Mesodermal cell (in vitro differentiated cells): Measurements from ENCODE around the gene GJB6.

Experiments
- H3K27ac ChIP-seq: 2 replicates; pipeline ENCODE4 v1.7.0; 2013; ENCODE audit warnings: mild to moderate bottlenecking, low read depth, low read length, moderate library complexity; ENCODE audit not compliant: severe bottlenecking
- H3K36me3 ChIP-seq: 2 replicates; pipeline ENCODE4 v1.7.1; 2013; ENCODE audit warnings: mild to moderate bottlenecking, low read length, moderate library complexity; ENCODE audit not compliant: control insufficient read depth, insufficient read depth
- H3K4me1 ChIP-seq: one replicate; pipeline ENCODE4 v1.7.1; 2013; ENCODE audit warnings: mild to moderate bottlenecking, low read length; ENCODE audit not compliant: insufficient read depth, control insufficient read depth, poor library complexity, severe bottlenecking
- H3K4me3 ChIP-seq: 2 replicates; pipeline ENCODE4 v1.7.0; 2013; ENCODE audit warnings: low read length, control low read depth, mild to moderate bottlenecking; ENCODE audit not compliant: insufficient read depth, poor library complexity, severe bottlenecking; ENCODE audit errors: extremely low read depth
- H3K9me3 ChIP-seq: 2 replicates; pipeline ENCODE4 v1.7.1; 2013; ENCODE audit warnings: mild to moderate bottlenecking, low read length, moderate library complexity; ENCODE audit not compliant: control insufficient read depth
- WGBS, 2 experiments: methylation state at CpG; one replicate each; pipeline ENCODE4 v1.1.5; 2013; ENCODE audit warnings: missing lambda C conversion rate in 2 of 2; ENCODE audit not compliant: insufficient coverage in 2 of 2; 5-methylcytosine and 5-hydroxymethylcytosine counted together

Gene GJB6

GRCh38 chr13:20227288-20227687 lies 4.8 kb downstream of the GJB6 start:
- peaks cover 3% of the 10 kb centered on the region for H3K4me1 ChIP-seq
- no peak overlapping the region for H3K4me3 ChIP-seq
- no peaks in the 10 kb centered on the region for H3K9me3 ChIP-seq
- H3K36me3 ChIP-seq = no peaks in the 10 kb centered on the region
- H3K27ac ChIP-seq = no peak overlapping the region
- WGBS, 2 experiments = 93 to 95% methylated on average over 7 to 8 of the region's 8 CpGs

GRCh38 chr13:20222553-20222952 lies 9.6 kb downstream of the GJB6 start:
- H3K4me3 ChIP-seq = no peak overlapping the region
- H3K27ac ChIP-seq = no peak overlapping the region
- WGBS, 2 experiments = 100% methylated on average over 2 to 3 of the region's 5 CpGs
- no peaks in the 10 kb centered on the region for H3K4me1 ChIP-seq
- no peaks in the 10 kb centered on the region for H3K36me3 ChIP-seq
- H3K9me3 ChIP-seq = no peaks in the 10 kb centered on the region

DNA sequence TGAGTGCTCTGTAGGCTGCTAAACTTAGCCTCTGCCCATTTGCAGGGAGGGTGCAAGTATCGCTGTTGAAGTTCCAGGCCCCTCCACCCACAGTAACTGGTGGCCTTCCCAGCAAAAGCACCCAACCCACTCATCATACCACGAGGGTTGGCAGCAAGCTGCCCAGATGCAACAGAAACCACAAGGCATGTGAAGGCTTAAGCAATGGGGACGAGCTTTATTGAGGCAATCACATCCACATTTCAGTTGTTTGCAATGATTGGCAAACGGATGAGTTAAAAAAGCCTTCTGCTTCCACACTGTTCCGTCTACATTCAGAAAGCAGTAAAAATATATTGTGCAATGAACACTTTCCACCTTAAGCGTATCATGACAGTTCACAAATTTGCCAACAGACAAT lies 10.3 kb downstream of the GJB6 start:
- Histone ChIP-seq H3K9me3 (no peaks in the 10 kb centered on the region), H3K4me1 (no peaks in the 10 kb centered on the region), H3K27ac (no peak overlapping the region), H3K36me3 (no peaks in the 10 kb centered on the region), H3K4me3 (no peak overlapping the region)
- WGBS, 2 experiments = 98% methylated on average over 4 of the region's 6 CpGs; no CpG with 5 or more reads in 1 of the 2 experiments

DNA sequence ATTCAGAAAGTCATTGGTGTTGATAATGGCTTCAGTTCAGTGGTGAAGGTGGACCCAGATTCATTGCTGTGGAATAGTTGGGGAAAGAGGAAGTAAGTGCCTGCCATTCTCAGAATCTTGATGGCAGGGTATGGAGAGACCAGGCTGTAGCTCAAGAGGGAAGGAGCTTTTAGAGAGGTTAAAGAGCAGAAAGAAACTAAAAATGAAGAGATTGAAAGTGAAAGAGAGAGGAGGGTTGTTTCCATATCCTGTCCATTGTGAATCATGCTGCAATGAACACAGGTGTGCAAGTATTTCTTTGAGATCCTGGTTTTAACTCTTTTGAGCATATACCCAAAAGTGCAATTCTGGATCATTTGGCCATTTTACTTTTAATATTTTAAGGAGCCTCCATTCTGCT lies 12.5 kb downstream of the GJB6 start:
- H3K9me3 ChIP-seq = no peaks in the 10 kb centered on the region
- H3K27ac ChIP-seq = no peak overlapping the region
- H3K4me3 ChIP-seq = no peak overlapping the region
- H3K4me1 ChIP-seq = no peaks in the 10 kb centered on the region
- H3K36me3 ChIP-seq = no peaks in the 10 kb centered on the region

GRCh38 chr13:20217168-20217567 lies 15.0 kb downstream of the GJB6 start:
- no peak overlapping the region for H3K4me3 ChIP-seq
- 79 to 95% methylated on average over 2 of the region's 3 CpGs for WGBS, 2 experiments
- H3K36me3 ChIP-seq = no peaks in the 10 kb centered on the region
- H3K9me3 ChIP-seq = no peaks in the 10 kb centered on the region
- H3K4me1 ChIP-seq = no peaks in the 10 kb centered on the region
- no peak overlapping the region for H3K27ac ChIP-seq

DNA sequence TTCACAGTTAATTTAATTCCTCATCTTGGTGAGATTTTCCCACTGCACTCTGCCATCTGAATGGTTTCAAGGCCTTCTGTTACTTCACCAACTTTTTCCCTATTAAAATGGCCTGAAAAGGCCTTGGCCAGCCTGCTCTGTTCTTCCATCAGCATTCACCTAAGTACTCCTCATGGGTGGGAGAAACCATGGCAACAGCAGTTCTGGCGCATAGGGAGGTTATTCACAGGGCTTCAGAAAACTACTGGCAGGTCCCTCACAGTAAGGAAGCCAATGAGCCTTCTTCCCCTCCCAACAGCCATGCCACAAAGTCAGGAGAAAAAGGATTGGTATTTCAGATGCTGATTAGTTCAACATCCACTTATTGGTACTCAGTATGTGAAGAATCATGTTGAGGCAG lies 22.2 kb downstream of the GJB6 start:
- Histone ChIP-seq H3K9me3 (no peaks in the 10 kb centered on the region), H3K36me3 (no peaks in the 10 kb centered on the region)
- WGBS, 2 experiments = 80% methylated on average over 1 of the region's 1 CpG; no CpG with 5 or more reads in 1 of the 2 experiments

DNA sequence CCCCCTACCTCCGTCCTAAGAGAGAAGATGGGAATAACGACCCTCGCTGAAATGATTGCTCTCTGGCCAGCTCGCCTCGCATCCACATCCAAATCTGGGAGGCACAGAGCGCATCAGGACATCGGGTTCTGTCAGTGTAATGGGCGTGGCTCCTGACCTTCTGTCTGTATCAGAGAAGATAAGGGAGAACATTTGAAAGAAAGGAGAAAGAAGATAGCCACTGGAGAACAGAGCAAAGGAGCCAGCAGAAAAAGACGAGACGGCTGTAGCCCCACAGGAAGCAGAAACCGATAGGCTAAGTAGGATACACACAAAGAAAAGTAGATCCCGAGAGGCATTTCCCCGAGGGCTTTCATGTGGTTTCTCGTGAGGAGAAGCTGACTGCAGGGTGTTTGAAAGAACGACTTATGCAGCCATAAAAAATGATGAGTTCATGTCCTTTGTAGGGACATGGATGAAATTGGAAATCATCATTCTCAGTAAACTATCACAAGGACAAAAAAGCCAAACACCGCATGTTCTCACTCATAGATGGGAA lies 25.4 kb downstream of the GJB6 start:
- H3K4me1 ChIP-seq = no peaks in the 10 kb centered on the region
- 87 to 90% methylated on average over 11 to 15 of the region's 16 CpGs for WGBS, 2 experiments
- no peaks in the 10 kb centered on the region for H3K36me3 ChIP-seq
- no peak overlapping the region for H3K4me3 ChIP-seq
- H3K9me3 ChIP-seq = no peaks in the 10 kb centered on the region
- H3K27ac ChIP-seq = no peak overlapping the region

More for the DNA sequence above, 22.2 kb downstream of the GJB6 start:
- H3K4me1 ChIP-seq = no peaks in the 10 kb centered on the region
- no peak overlapping the region for H3K27ac ChIP-seq
- H3K4me3 ChIP-seq = no peak overlapping the region

DNA sequence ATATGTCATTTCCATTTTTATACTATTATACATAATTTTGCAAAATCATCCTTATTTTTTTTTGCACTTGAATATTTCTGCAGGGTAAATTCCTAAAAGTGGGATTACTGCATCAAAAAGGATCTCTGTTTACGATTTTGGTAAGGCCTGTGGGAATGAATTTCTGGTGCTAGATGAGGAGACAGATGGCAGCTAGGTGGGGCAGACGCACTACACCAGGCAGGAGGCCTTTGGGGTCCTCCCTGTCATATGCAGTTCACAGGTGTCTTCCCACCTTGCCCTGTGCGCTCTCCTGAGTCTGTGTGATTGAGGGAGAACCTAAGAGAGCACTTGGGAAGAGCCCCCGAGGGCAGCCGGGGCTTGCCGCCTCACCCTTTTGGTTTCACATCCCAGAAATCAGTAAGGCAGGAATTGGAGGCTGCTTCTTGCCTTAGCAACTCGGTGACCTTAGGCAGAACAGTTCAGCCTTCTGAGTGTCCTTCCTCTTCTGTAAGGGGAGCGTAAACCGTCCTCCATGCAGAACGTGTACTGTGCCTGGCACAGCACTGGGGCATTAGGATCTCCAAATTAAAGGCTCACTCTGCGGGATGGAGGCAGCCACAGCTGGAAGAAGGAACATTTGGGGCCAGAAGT lies 25.9 kb downstream of the GJB6 start:
- no peaks in the 10 kb centered on the region for H3K36me3 ChIP-seq
- H3K4me3 ChIP-seq = no peak overlapping the region
- 88 to 89% methylated on average over 8 to 9 of the region's 11 CpGs for WGBS, 2 experiments
- H3K27ac ChIP-seq = no peak overlapping the region
- no peaks in the 10 kb centered on the region for H3K4me1 ChIP-seq
- H3K9me3 ChIP-seq = no peaks in the 10 kb centered on the region

GRCh38 chr13:20198781-20199180 lies 33.3 kb downstream of the GJB6 start:
- H3K9me3 ChIP-seq = no peaks in the 10 kb centered on the region
- H3K27ac ChIP-seq = no peak overlapping the region
- no CpG with 5 or more reads among the region's 1 CpG for WGBS, 2 experiments
- H3K36me3 ChIP-seq = no peaks in the 10 kb centered on the region
- H3K4me3 ChIP-seq = no peak overlapping the region
- H3K4me1 ChIP-seq = peaks cover 1% of the 10 kb centered on the region

- H3K27ac ChIP-seq = no peak overlapping the region
- H3K36me3 ChIP-seq = no peaks in the 10 kb centered on the region
- peaks cover 11% of the 10 kb centered on the region for H3K4me1 ChIP-seq
- 43 to 73% methylated on average over 1 of the region's 5 CpGs for WGBS, 2 experiments
- H3K9me3 ChIP-seq = no peaks in the 10 kb centered on the region
- no peak overlapping the region for H3K4me3 ChIP-seq
Measured at GRCh38 chr13:20197361-20197834, 34.7 kb downstream of the GJB6 start.

- peaks cover 17% of the 10 kb centered on the region for H3K4me1 ChIP-seq
- 86% methylated on average over 6 of the region's 8 CpGs; no CpG with 5 or more reads in 1 of the 2 experiments for WGBS, 2 experiments
Measured at GRCh38 chr13:20195801-20196200, 36.3 kb downstream of the GJB6 start.

More at GRCh38 chr13:20195801-20196200, 36.3 kb downstream of the GJB6 start:
- no peaks in the 10 kb centered on the region for H3K36me3 ChIP-seq
- no peaks in the 10 kb centered on the region for H3K9me3 ChIP-seq
- H3K27ac ChIP-seq = no peak overlapping the region
- no peak overlapping the region for H3K4me3 ChIP-seq
